ENCODE results near the gene NPR3. TPM values are rescaled to one million over a fixed set of nuclear protein-coding genes. Genes with fewer than 3 reads are reported as not detected.

NPR3 gene
- total and polyA plus RNA-seq, 3 experiments from 2014 or later, result not detected

GRCh38 chr5:32776200-32776599, 65.1 kb downstream of the NPR3 start:
- Mint-ChIP-seq H3K27me3 (no peaks in the 10 kb centered on the region), H3K4me3 (no peak overlapping the region), H3K27ac (no peak overlapping the region), H3K4me1 (no peaks in the 10 kb centered on the region), H3K36me3 (no peaks in the 10 kb centered on the region), H3K9me3 (peaks cover 0 to 2% (median 0%) of the 10 kb centered on the region in 5 donors)
- no peaks in the 10 kb centered on the region for H3K9me3 ChIP-seq (ENCODE audit: low read length)
- H3K4me3 ChIP-seq (ENCODE audit: low read length), result no peak overlapping the region
- no peak overlapping the region for H3K27ac ChIP-seq (ENCODE audit: low read depth, low read length)
- DNase-seq, result no peak
- no peaks in the 10 kb centered on the region for H3K36me3 ChIP-seq (ENCODE audit: insufficient read depth, low read length)
- H3K4me1 ChIP-seq (ENCODE audit: insufficient read depth, low read length), result no peaks in the 10 kb centered on the region
- ChIA-PET CTCF (no interaction called here), POLR2A (no interaction called here)
- no peaks in the 10 kb centered on the region for H3K27me3 ChIP-seq (ENCODE audit: insufficient read depth, low read length, poor library complexity, severe bottlenecking)

- H3K27ac ChIP-seq (ENCODE audit: low read depth, low read length), result no peak overlapping the region
- no peaks in the 10 kb centered on the region for H3K36me3 ChIP-seq (ENCODE audit: insufficient read depth, low read length)
- CTCF ChIA-PET, result no interaction called here
- no peaks in the 10 kb centered on the region for H3K4me1 ChIP-seq (ENCODE audit: insufficient read depth, low read length)
- Mint-ChIP-seq H3K9me3 (peaks cover 0 to 2% (median 0%) of the 10 kb centered on the region in 5 donors), H3K4me3 (no peak overlapping the region), H3K36me3 (no peaks in the 10 kb centered on the region), H3K27me3 (no peaks in the 10 kb centered on the region), H3K4me1 (no peaks in the 10 kb centered on the region), H3K27ac (no peak overlapping the region)
- H3K9me3 ChIP-seq (ENCODE audit: low read length), result no peaks in the 10 kb centered on the region
- DNase-seq, result no peak
- no peaks in the 10 kb centered on the region for H3K27me3 ChIP-seq (ENCODE audit: insufficient read depth, low read length, poor library complexity, severe bottlenecking)
- H3K4me3 ChIP-seq (ENCODE audit: low read length), result no peak overlapping the region
- POLR2A ChIA-PET, result no interaction called here
These were observed 66.1 kb downstream of the NPR3 start for GRCh38 chr5:32777222-32777621.

GRCh38 chr5:32777733-32778132, 66.6 kb downstream of the NPR3 start:
- Histone ChIP-seq H3K36me3 (ENCODE audit: insufficient read depth, low read length) (no peaks in the 10 kb centered on the region), H3K4me3 (ENCODE audit: low read length) (no peak overlapping the region), H3K9me3 (ENCODE audit: low read length) (no peaks in the 10 kb centered on the region), H3K27me3 (ENCODE audit: insufficient read depth, low read length, poor library complexity, severe bottlenecking) (no peaks in the 10 kb centered on the region), H3K4me1 (ENCODE audit: insufficient read depth, low read length) (no peaks in the 10 kb centered on the region), H3K27ac (ENCODE audit: low read depth, low read length) (no peak overlapping the region)
- Mint-ChIP-seq H3K27ac (no peak overlapping the region), H3K36me3 (no peaks in the 10 kb centered on the region), H3K4me1 (no peaks in the 10 kb centered on the region), H3K4me3 (no peak overlapping the region), H3K9me3 (peaks cover 0 to 2% (median 0%) of the 10 kb centered on the region in 5 donors), H3K27me3 (no peaks in the 10 kb centered on the region)
- POLR2A ChIA-PET, result no interaction called here
- CTCF ChIA-PET, result no interaction called here
- DNase-seq, result no peak

GRCh38 chr5:32778403-32778802, 67.3 kb downstream of the NPR3 start:
- no peaks in the 10 kb centered on the region for H3K36me3 ChIP-seq (ENCODE audit: insufficient read depth, low read length)
- ChIA-PET POLR2A (no interaction called here), CTCF (no interaction called here)
- Mint-ChIP-seq H3K4me1 (no peaks in the 10 kb centered on the region), H3K36me3 (no peaks in the 10 kb centered on the region), H3K27ac (no peak overlapping the region), H3K9me3 (peaks cover 0 to 2% (median 0%) of the 10 kb centered on the region in 5 donors), H3K27me3 (no peaks in the 10 kb centered on the region), H3K4me3 (no peak overlapping the region)
- no peaks in the 10 kb centered on the region for H3K9me3 ChIP-seq (ENCODE audit: low read length)
- no peak overlapping the region for H3K4me3 ChIP-seq (ENCODE audit: low read length)
- H3K27ac ChIP-seq (ENCODE audit: low read depth, low read length), result no peak overlapping the region
- H3K27me3 ChIP-seq (ENCODE audit: insufficient read depth, low read length, poor library complexity, severe bottlenecking), result no peaks in the 10 kb centered on the region
- DNase-seq, result no peak
- no peaks in the 10 kb centered on the region for H3K4me1 ChIP-seq (ENCODE audit: insufficient read depth, low read length)

GRCh38 chr5:32779754-32780415, 68.8 kb downstream of the NPR3 start:
- CTCF ChIA-PET, result no interaction called here
- H3K4me3 Mint-ChIP-seq, result no peak overlapping the region

GRCh38 chr5:32780508-32780919, 69.4 kb downstream of the NPR3 start:
- H3K27ac ChIP-seq (ENCODE audit: low read depth, low read length), result no peak overlapping the region
- Mint-ChIP-seq H3K27me3 (no peaks in the 10 kb centered on the region), H3K4me3 (no peak overlapping the region), H3K9me3 (peaks cover 0 to 2% (median 0%) of the 10 kb centered on the region in 5 donors), H3K27ac (no peak overlapping the region), H3K36me3 (no peaks in the 10 kb centered on the region), H3K4me1 (no peaks in the 10 kb centered on the region)
- H3K9me3 ChIP-seq (ENCODE audit: low read length), result no peaks in the 10 kb centered on the region
- no peaks in the 10 kb centered on the region for H3K27me3 ChIP-seq (ENCODE audit: insufficient read depth, low read length, poor library complexity, severe bottlenecking)
- DNase-seq, result no peak
- no peaks in the 10 kb centered on the region for H3K36me3 ChIP-seq (ENCODE audit: insufficient read depth, low read length)
- H3K4me3 ChIP-seq (ENCODE audit: low read length), result no peak overlapping the region
- no peaks in the 10 kb centered on the region for H3K4me1 ChIP-seq (ENCODE audit: insufficient read depth, low read length)
- CTCF ChIA-PET, result no interaction called here
- POLR2A ChIA-PET, result no interaction called here

More at GRCh38 chr5:32779754-32780415, 68.8 kb downstream of the NPR3 start:
- no peak for DNase-seq
- Histone ChIP-seq H3K27me3 (ENCODE audit: insufficient read depth, low read length, poor library complexity, severe bottlenecking) (no peaks in the 10 kb centered on the region), H3K4me3 (ENCODE audit: low read length) (no peak overlapping the region), H3K4me1 (ENCODE audit: insufficient read depth, low read length) (no peaks in the 10 kb centered on the region), H3K27ac (ENCODE audit: low read depth, low read length) (no peak overlapping the region), H3K9me3 (ENCODE audit: low read length) (no peaks in the 10 kb centered on the region), H3K36me3 (ENCODE audit: insufficient read depth, low read length) (no peaks in the 10 kb centered on the region)
- H3K36me3 Mint-ChIP-seq, result no peaks in the 10 kb centered on the region
- POLR2A ChIA-PET, result no interaction called here
- no peaks in the 10 kb centered on the region for H3K4me1 Mint-ChIP-seq
- H3K27me3 Mint-ChIP-seq, result no peaks in the 10 kb centered on the region
- no peak overlapping the region for H3K27ac Mint-ChIP-seq
- peaks cover 0 to 2% (median 0%) of the 10 kb centered on the region in 5 donors for H3K9me3 Mint-ChIP-seq

- H3K36me3 ChIP-seq (ENCODE audit: insufficient read depth, low read length), result no peaks in the 10 kb centered on the region
- H3K4me1 ChIP-seq (ENCODE audit: insufficient read depth, low read length), result no peaks in the 10 kb centered on the region
- CTCF ChIA-PET, result no interaction called here
- no peaks in the 10 kb centered on the region for H3K9me3 ChIP-seq (ENCODE audit: low read length)
- no peak overlapping the region for H3K27ac Mint-ChIP-seq
- H3K27me3 ChIP-seq (ENCODE audit: insufficient read depth, low read length, poor library complexity, severe bottlenecking), result no peaks in the 10 kb centered on the region
- H3K4me3 Mint-ChIP-seq, result no peak overlapping the region
- H3K36me3 Mint-ChIP-seq, result no peaks in the 10 kb centered on the region
- peaks cover 0 to 2% (median 0%) of the 10 kb centered on the region in 5 donors for H3K9me3 Mint-ChIP-seq
- H3K27me3 Mint-ChIP-seq, result no peaks in the 10 kb centered on the region
- no peak overlapping the region for H3K27ac ChIP-seq (ENCODE audit: low read depth, low read length)
- H3K4me3 ChIP-seq (ENCODE audit: low read length), result no peak overlapping the region
- DNase-seq, result no peak
- no peaks in the 10 kb centered on the region for H3K4me1 Mint-ChIP-seq
- POLR2A ChIA-PET, result no interaction called here
These were observed 72.5 kb downstream of the NPR3 start for GRCh38 chr5:32783661-32784060.

GRCh38 chr5:32785611-32786254, 74.6 kb downstream of the NPR3 start:
- H3K36me3 Mint-ChIP-seq, result no peaks in the 10 kb centered on the region
- Histone ChIP-seq H3K36me3 (ENCODE audit: insufficient read depth, low read length) (no peaks in the 10 kb centered on the region), H3K4me1 (ENCODE audit: insufficient read depth, low read length) (no peaks in the 10 kb centered on the region), H3K27me3 (ENCODE audit: insufficient read depth, low read length, poor library complexity, severe bottlenecking) (no peaks in the 10 kb centered on the region), H3K27ac (ENCODE audit: low read depth, low read length) (no peak overlapping the region), H3K9me3 (ENCODE audit: low read length) (no peaks in the 10 kb centered on the region), H3K4me3 (ENCODE audit: low read length) (no peak overlapping the region)
- H3K4me1 Mint-ChIP-seq, result no peaks in the 10 kb centered on the region
- H3K4me3 Mint-ChIP-seq, result no peak overlapping the region
- ChIA-PET CTCF (no interaction called here), POLR2A (no interaction called here)
- DNase-seq, result no peak
- H3K9me3 Mint-ChIP-seq, result peaks cover 0 to 3% (median 0%) of the 10 kb centered on the region in 5 donors
- no peak overlapping the region for H3K27ac Mint-ChIP-seq
- no peaks in the 10 kb centered on the region for H3K27me3 Mint-ChIP-seq
